ENCODE data around the gene RWDD4. TPM values are rescaled to one million over a fixed set of nuclear protein-coding genes. Genes with fewer than 3 reads are reported as not detected.

Gene RWDD4
- total RNA-seq, 2 experiments from 2014 or later = 20.4 to 26.4 TPM

GRCh38 chr4:183620421-183620820, 38.6 kb downstream of the RWDD4 start:
- H3K9me2 ChIP-seq (ENCODE audit: insufficient read depth, low read length) = no peaks in the 10 kb centered on the region
- intact Hi-C loops (cut with micrococcal nuclease; ENCODE audit: unreplicated experiment) = loop anchor here (5.0 kb wide), 1 partner anchor 148 kb away; no protein-coding TSS in a partner anchor
- no peak overlapping the region for H2AFZ ChIP-seq (ENCODE audit: low read length)
- no peak for DNase-seq (ENCODE audit: low spot score)
- no peaks in the 10 kb centered on the region for H3K79me2 ChIP-seq (ENCODE audit: insufficient read depth, low read depth, low read length)
- H3K27ac ChIP-seq (ENCODE audit: low read depth, low read length, poor library complexity, severe bottlenecking) = no peak overlapping the region
- TF ChIP-seq CTCF (conservative IDR thresholded peaks at IDR 0.05; ENCODE audit: low read length) (no peak), EZH2phosphoT487 (IDR thresholded peaks at IDR 0.05; ENCODE audit: borderline replicate concordance, low read depth, low read length) (no peak)
- no peaks in the 10 kb centered on the region for H3K4me1 ChIP-seq (ENCODE audit: insufficient read depth, low read length, poor library complexity, severe bottlenecking)
- H3K4me2 ChIP-seq (ENCODE audit: low read length) = no peak overlapping the region
- no peaks in the 10 kb centered on the region for H4K20me1 ChIP-seq (ENCODE audit: insufficient read depth, low read length)
- CTCF ChIA-PET (ENCODE audit: unreplicated experiment) = no interaction called here
- POLR2A ChIA-PET = interaction anchor here (0.6 to 0.8 kb wide), 2 partner anchors 45 to 520 kb away, joined by 3 to 5 read pairs; no protein-coding TSS in a partner anchor
- H3K9me3 ChIP-seq (ENCODE audit: low read length) = no peaks in the 10 kb centered on the region
- H3K36me3 ChIP-seq (ENCODE audit: insufficient read depth, low read length) = no peaks in the 10 kb centered on the region
- H3K4me3 ChIP-seq (ENCODE audit: low read depth, low read length, poor library complexity, severe bottlenecking) = no peak overlapping the region
- no TSS peak for BruUV-seq (replicated peaks)

GRCh38 chr4:183618681-183619080, 40.3 kb downstream of the RWDD4 start:
- TF ChIP-seq EZH2phosphoT487 (IDR thresholded peaks at IDR 0.05; ENCODE audit: borderline replicate concordance, low read depth, low read length) (no peak), CTCF (conservative IDR thresholded peaks at IDR 0.05; ENCODE audit: low read length) (no peak)
- H3K9me3 ChIP-seq (ENCODE audit: low read length) = no peaks in the 10 kb centered on the region
- H4K20me1 ChIP-seq (ENCODE audit: insufficient read depth, low read length) = no peaks in the 10 kb centered on the region
- H3K9me2 ChIP-seq (ENCODE audit: insufficient read depth, low read length) = no peaks in the 10 kb centered on the region
- H3K4me3 ChIP-seq (ENCODE audit: low read depth, low read length, poor library complexity, severe bottlenecking) = no peak overlapping the region
- no TSS peak for BruUV-seq (replicated peaks)
- H3K4me1 ChIP-seq (ENCODE audit: insufficient read depth, low read length, poor library complexity, severe bottlenecking) = no peaks in the 10 kb centered on the region
- no peak for DNase-seq (ENCODE audit: low spot score)
- intact Hi-C loops (cut with micrococcal nuclease; ENCODE audit: unreplicated experiment) = no loop called here
- CTCF ChIA-PET (ENCODE audit: unreplicated experiment) = no interaction called here
- H3K4me2 ChIP-seq (ENCODE audit: low read length) = no peak overlapping the region
- POLR2A ChIA-PET = no interaction called here
- no peak overlapping the region for H3K27ac ChIP-seq (ENCODE audit: low read depth, low read length, poor library complexity, severe bottlenecking)
- H3K36me3 ChIP-seq (ENCODE audit: insufficient read depth, low read length) = no peaks in the 10 kb centered on the region
- no peaks in the 10 kb centered on the region for H3K79me2 ChIP-seq (ENCODE audit: insufficient read depth, low read depth, low read length)
- H2AFZ ChIP-seq (ENCODE audit: low read length) = no peak overlapping the region

DNA sequence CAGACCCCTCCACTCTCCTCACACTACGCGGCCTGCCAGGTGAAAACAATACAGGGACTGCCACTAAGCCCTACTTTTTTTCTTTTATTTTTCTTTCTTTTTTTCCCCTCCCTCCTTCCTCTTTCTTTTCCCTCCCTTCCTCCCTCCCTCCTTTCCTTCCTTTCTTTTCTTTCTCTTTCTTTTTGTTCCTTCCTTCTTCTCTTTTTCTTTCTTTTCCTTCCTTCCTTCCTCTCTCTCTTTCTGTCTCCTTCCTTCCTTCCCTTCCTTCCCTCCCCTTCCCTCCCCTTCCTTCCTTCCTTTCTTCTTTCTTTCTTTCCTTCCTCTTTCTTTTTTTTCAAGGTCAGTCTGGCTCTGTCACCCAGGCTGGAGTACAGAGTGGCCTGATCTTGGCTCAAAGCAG, 41.9 kb downstream of the RWDD4 start:
- H2AFZ ChIP-seq (ENCODE audit: low read length) = no peak overlapping the region
- DNase-seq (ENCODE audit: low spot score) = no peak
- no TSS peak for BruUV-seq (replicated peaks)
- intact Hi-C loops (cut with micrococcal nuclease; ENCODE audit: unreplicated experiment) = no loop called here
- H3K27ac ChIP-seq (ENCODE audit: low read depth, low read length, poor library complexity, severe bottlenecking) = no peak overlapping the region
- H4K20me1 ChIP-seq (ENCODE audit: insufficient read depth, low read length) = no peaks in the 10 kb centered on the region
- no peak overlapping the region for H3K4me3 ChIP-seq (ENCODE audit: low read depth, low read length, poor library complexity, severe bottlenecking)
- POLR2A ChIA-PET = no interaction called here
- CTCF ChIA-PET (ENCODE audit: unreplicated experiment) = no interaction called here
- no peak overlapping the region for H3K4me2 ChIP-seq (ENCODE audit: low read length)
- no peaks in the 10 kb centered on the region for H3K79me2 ChIP-seq (ENCODE audit: insufficient read depth, low read depth, low read length)
- H3K4me1 ChIP-seq (ENCODE audit: insufficient read depth, low read length, poor library complexity, severe bottlenecking) = no peaks in the 10 kb centered on the region
- no peaks in the 10 kb centered on the region for H3K9me3 ChIP-seq (ENCODE audit: low read length)
- no peaks in the 10 kb centered on the region for H3K36me3 ChIP-seq (ENCODE audit: insufficient read depth, low read length)
- TF ChIP-seq CTCF (conservative IDR thresholded peaks at IDR 0.05; ENCODE audit: low read length) = no peak
- no peak for TF ChIP-seq EZH2phosphoT487 (IDR thresholded peaks at IDR 0.05; ENCODE audit: borderline replicate concordance, low read depth, low read length)
- H3K9me2 ChIP-seq (ENCODE audit: insufficient read depth, low read length) = no peaks in the 10 kb centered on the region
